Calu3 (cell line): ENCODE results near the gene OR4C5. TPM values are rescaled to one million over a fixed set of nuclear protein-coding genes. Genes with fewer than 3 reads are reported as not detected.
"Not testable (repeated sequence)": the region's sequence is repeated elsewhere in the genome, so short reads cannot be mapped to it uniquely, and the experiment has no call there.

Experiments used
- Bru-seq: library from RNA; stranded (reverse); fragments of 400-500 nt; gene quantifications from one replicate; lab custom pipeline; 2021; lab: Mats Ljungman, UMichigan
- BruChase-seq, 2 experiments: library from RNA; stranded (reverse); fragments of 400-500 nt; gene quantifications; one replicate each; lab custom pipeline; 2021; lab: Mats Ljungman, UMichigan
- BruUV-seq: library from RNA; stranded (reverse); fragments of 400-500 nt; replicated peaks from 2 replicates; lab custom pipeline; 2021; lab: Mats Ljungman, UMichigan
- CTCF ChIA-PET: fragments of 300-600 bp; sonication (Branson Sonifier 250); formaldehyde crosslinking; loops from one replicate; lab custom pipeline; 2022; ENCODE audit warnings: antibody characterized with exemption; lab: Charles Lee
- DNase-seq: peaks from one replicate; pipeline ENCODE4 v3.0.0; 2022
- H3K27ac Mint-ChIP-seq: one replicate; pipeline ENCODE4 v1.8.0; 2022; ENCODE audit warnings: mixed read lengths; ENCODE audit not compliant: unreplicated experiment
- H3K27me3 Mint-ChIP-seq: one replicate; pipeline ENCODE4 v1.8.0; 2022; ENCODE audit warnings: mixed read lengths; ENCODE audit not compliant: unreplicated experiment
- H3K36me3 Mint-ChIP-seq: one replicate; pipeline ENCODE4 v1.8.0; 2022; ENCODE audit warnings: mild to moderate bottlenecking, moderate library complexity, mixed read lengths; ENCODE audit not compliant: insufficient read depth, unreplicated experiment
- H3K4me1 Mint-ChIP-seq: one replicate; pipeline ENCODE4 v1.8.0; 2022; ENCODE audit warnings: mild to moderate bottlenecking, low read depth, mixed read lengths; ENCODE audit not compliant: unreplicated experiment
- H3K4me3 Mint-ChIP-seq: one replicate; pipeline ENCODE4 v1.8.0; 2022; ENCODE audit warnings: mild to moderate bottlenecking, low read depth, moderate library complexity, mixed read lengths; ENCODE audit not compliant: unreplicated experiment
- H3K9me3 Mint-ChIP-seq: one replicate; pipeline ENCODE4 v1.8.0; 2022; ENCODE audit warnings: low read depth, mixed read lengths; ENCODE audit not compliant: unreplicated experiment
- CTCF ChIP-seq: fragments of 200-600 bp; IDR thresholded peaks from one replicate; pipeline ENCODE4 v1.8.0; 2022; ENCODE audit warnings: antibody characterized with exemption; ENCODE audit not compliant: unreplicated experiment
- intact Hi-C: fragments of 100-400 bp; cut with micrococcal nuclease; formaldehyde crosslinking; loops from one replicate; pipeline ENCODE4 v1.10.0; 2022; ENCODE audit not compliant: unreplicated experiment
- long read RNA-seq: library from polyadenylated mRNA; stranded (forward); transcript quantifications from one replicate; pipeline ENCODE4 v2.0.0, GENCODE V29; 2022
- total RNA-seq: library from RNA; stranded (reverse); gene quantifications from 2 replicates; pipeline ENCODE4 v1.2.3, GENCODE V29; 2022

The OR4C5 gene
- total RNA-seq (not detected in 2 replicates), Bru-seq, nascent RNA (not detected), BruChase-seq, experiment 1, labeled RNA remaining after a 6-hour chase (not detected), BruChase-seq, experiment 2, labeled RNA remaining after a 2-hour chase (not detected)
- long read RNA-seq: 0 reads

GRCh38 chr11:48366365-48366764 lies at the start of gene OR4C5:
Gene OR4C5 (minus strand): TSS chr11:48366465. CDS start chr11:48366465, 0 bp downstream.
- CTCF ChIA-PET: no interaction called here
- H3K27ac Mint-ChIP-seq: no peak within 1 kb of the TSS
- BruUV-seq: no TSS peak
- DNase-seq: no peak
- intact Hi-C loops: no loop called here
- no peaks in the 10 kb centered on the region for H3K36me3 Mint-ChIP-seq
- no peak for TF ChIP-seq CTCF
- peaks cover 4% of the 10 kb centered on the region for H3K9me3 Mint-ChIP-seq
- no peak within 1 kb of the TSS for H3K4me3 Mint-ChIP-seq
- H3K27me3 Mint-ChIP-seq: no peaks in the 10 kb centered on the region
- no peaks in the 10 kb centered on the region for H3K4me1 Mint-ChIP-seq

GRCh38 chr11:48384670-48385069 lies 18.4 kb upstream of the OR4C5 start:
- no peaks in the 10 kb centered on the region for H3K27me3 Mint-ChIP-seq
- intact Hi-C loops: no loop called here
- DNase-seq: no peak
- no peaks in the 10 kb centered on the region for H3K4me1 Mint-ChIP-seq
- no TSS peak for BruUV-seq
- CTCF ChIA-PET: interaction anchor here (0.6 kb wide), 1 partner anchor 62 kb away, joined by 3 read pairs; no protein-coding TSS in a partner anchor
- H3K36me3 Mint-ChIP-seq: no peaks in the 10 kb centered on the region
- TF ChIP-seq CTCF: no peak
- peaks cover 12% of the 10 kb centered on the region for H3K9me3 Mint-ChIP-seq
- no peak overlapping the region for H3K27ac Mint-ChIP-seq
- no peak overlapping the region for H3K4me3 Mint-ChIP-seq

GRCh38 chr11:48384151-48384550 lies 17.9 kb upstream of the OR4C5 start:
- H3K27me3 Mint-ChIP-seq, H3K36me3 Mint-ChIP-seq, DNase-seq, H3K27ac Mint-ChIP-seq, H3K4me1 Mint-ChIP-seq, H3K4me3 Mint-ChIP-seq, BruUV-seq, intact Hi-C loops: not testable (repeated sequence)
- CTCF ChIA-PET: interaction anchor here (0.6 kb wide), 1 partner anchor 61 kb away, joined by 3 read pairs; no protein-coding TSS in a partner anchor
- H3K9me3 Mint-ChIP-seq: peaks cover 12% of the 10 kb centered on the region

- BruUV-seq, H3K27me3 Mint-ChIP-seq, H3K27ac Mint-ChIP-seq, H3K36me3 Mint-ChIP-seq, CTCF ChIA-PET, H3K4me1 Mint-ChIP-seq, DNase-seq, intact Hi-C loops, H3K4me3 Mint-ChIP-seq: not testable (repeated sequence)
- H3K9me3 Mint-ChIP-seq: peaks cover 13% of the 10 kb centered on the region
Measured at GRCh38 chr11:48361289-48361688, 5.0 kb downstream of the OR4C5 start.

- Mint-ChIP-seq H3K36me3 (no peaks in the 10 kb centered on the region), H3K4me3 (no peak overlapping the region), H3K27me3 (no peaks in the 10 kb centered on the region), H3K4me1 (no peaks in the 10 kb centered on the region), H3K9me3 (peaks cover 10% of the 10 kb centered on the region), H3K27ac (no peak overlapping the region)
- intact Hi-C loops: no loop called here
- BruUV-seq: no TSS peak
- no peak for TF ChIP-seq CTCF
- CTCF ChIA-PET: no interaction called here
- DNase-seq: no peak
Measured at GRCh38 chr11:48354677-48355076, 11.6 kb downstream of the OR4C5 start.
